CD14-positive monocyte (primary cell): Measurements from ENCODE around the gene CACNB2. TPM values are rescaled to one million over a fixed set of nuclear protein-coding genes. Genes with fewer than 3 reads are reported as not detected.

Experiments used
- DNase-seq, 3 donors: peaks; one replicate each; pipeline ENCODE4 v3.0.0-alpha.2; 2011 to 2022
- H2AFZ ChIP-seq: 2 replicates; pipeline ENCODE4 v1.6.0; 2012; ENCODE audit warnings: mild to moderate bottlenecking, low read depth, low read length, inconsistent platforms; ENCODE audit not compliant: insufficient read depth, poor library complexity, severe bottlenecking
- H3K27ac ChIP-seq, 2 donors: 1 replicate in 1 of 2; 2 replicates in 1 of 2; pipeline ENCODE4 v1.5.1; 2012 to 2013; ENCODE audit warnings: low read length in 2 of 2, control low read depth in 1 of 2, inconsistent platforms in 1 of 2, low read depth in 1 of 2, mild to moderate bottlenecking in 1 of 2
- H3K27me3 ChIP-seq, 2 donors: one replicate each; pipeline versions ENCODE4 v1.6.0 to v1.6.1; 2011 to 2013; ENCODE audit warnings: low read length in 2 of 2; ENCODE audit not compliant: control insufficient read depth in 2 of 2, insufficient read depth in 2 of 2
- H3K36me3 ChIP-seq, 2 donors: replicated peaks in 1 of 2; 1 replicate in 1 of 2; 2 replicates in 1 of 2; pipeline versions ENCODE4 v1.5.1 to v1.6.1; 2012 to 2013; ENCODE audit warnings: low read length in 2 of 2, control low read depth in 1 of 2, inconsistent platforms in 1 of 2, mild to moderate bottlenecking in 1 of 2; ENCODE audit not compliant: insufficient read depth in 2 of 2, control insufficient read depth in 1 of 2
- H3K4me1 ChIP-seq, 2 donors: 1 replicate in 1 of 2; 2 replicates in 1 of 2; pipeline versions ENCODE4 v1.5.1 to v1.6.1; 2012 to 2013; ENCODE audit warnings: low read length in 2 of 2, control low read depth in 1 of 2, inconsistent platforms in 1 of 2, mild to moderate bottlenecking in 1 of 2, moderate library complexity in 1 of 2; ENCODE audit not compliant: insufficient read depth in 2 of 2, control insufficient read depth in 1 of 2
- H3K4me2 ChIP-seq: replicated peaks from 2 replicates; pipeline ENCODE3; 2012; ENCODE audit warnings: low read length, moderate library complexity, mild to moderate bottlenecking; ENCODE audit not compliant: poor library complexity, severe bottlenecking; ENCODE audit errors: extremely low read depth
- H3K4me3 ChIP-seq, 3 experiments: fragments of 200-600 bp in 1 of 3; sonication (generic) in 1 of 3; replicated peaks in 1 of 3; 1 replicate in 2 of 3; 2 replicates in 1 of 3; pipeline ENCODE4 v1.5.1; 2011 to 2013; ENCODE audit warnings: low read length in 3 of 3, mild to moderate bottlenecking in 3 of 3, control low read depth in 2 of 3, low read depth in 2 of 3, inconsistent platforms in 1 of 3, moderate library complexity in 1 of 3
- H3K79me2 ChIP-seq: 2 replicates; pipeline ENCODE4 v1.6.0; 2012; ENCODE audit warnings: mild to moderate bottlenecking, control low read depth, inconsistent platforms, low read length, moderate library complexity; ENCODE audit not compliant: insufficient read depth
- H3K9ac ChIP-seq: 2 replicates; pipeline ENCODE4 v1.6.0; 2017; ENCODE audit warnings: low read length, mild to moderate bottlenecking; ENCODE audit not compliant: insufficient read depth, poor library complexity, severe bottlenecking
- H3K9me3 ChIP-seq, 2 donors: replicated peaks in 1 of 2; 1 replicate in 1 of 2; 2 replicates in 1 of 2; pipeline versions ENCODE4 v1.5.1 to v1.6.1; 2012 to 2013; ENCODE audit warnings: low read length in 2 of 2, control low read depth in 1 of 2; ENCODE audit not compliant: control insufficient read depth in 1 of 2, insufficient read depth in 1 of 2
- H4K20me1 ChIP-seq: 2 replicates; pipeline ENCODE4 v1.6.0; 2012; ENCODE audit warnings: mild to moderate bottlenecking, low read length, control low read depth, moderate library complexity; ENCODE audit not compliant: insufficient read depth
- H3K27ac Mint-ChIP-seq, 7 donors: one replicate each; pipeline ENCODE4 v1.8.0; 2020; ENCODE audit warnings: mild to moderate bottlenecking in 7 of 7, mixed read lengths in 7 of 7, moderate library complexity in 6 of 7, inconsistent platforms in 2 of 7
- H3K27me3 Mint-ChIP-seq, 3 donors: one replicate each; pipeline ENCODE4 v1.8.0; 2021 to 2022; ENCODE audit warnings: low read depth in 3 of 3, mild to moderate bottlenecking in 3 of 3, mixed read lengths in 3 of 3, moderate library complexity in 3 of 3, inconsistent platforms in 1 of 3
- H3K36me3 Mint-ChIP-seq, 2 donors: one replicate each; pipeline ENCODE4 v1.8.0; 2020; ENCODE audit warnings: mixed read lengths in 2 of 2, inconsistent platforms in 1 of 2, mild to moderate bottlenecking in 1 of 2
- H3K4me1 Mint-ChIP-seq: one replicate; pipeline ENCODE4 v1.8.0; 2020; ENCODE audit warnings: mild to moderate bottlenecking, mixed read lengths
- H3K4me3 Mint-ChIP-seq, 2 donors: one replicate each; pipeline ENCODE4 v1.8.0; 2020; ENCODE audit warnings: mild to moderate bottlenecking in 2 of 2, mixed read lengths in 2 of 2, moderate library complexity in 1 of 2
- H3K9me3 Mint-ChIP-seq, 7 donors: one replicate each; pipeline ENCODE4 v1.8.0; 2020 to 2022; ENCODE audit warnings: mixed read lengths in 7 of 7, mild to moderate bottlenecking in 6 of 7, moderate library complexity in 6 of 7, inconsistent platforms in 2 of 7
- CTCF ChIP-seq: fragments of 200-600 bp; IDR thresholded peaks from one replicate; pipeline ENCODE4 v1.8.0; 2022; ENCODE audit warnings: antibody characterized with exemption, mild to moderate bottlenecking
- WGBS: methylation state at CpG from one replicate; pipeline ENCODE4 v1.1.5; 2013; ENCODE audit warnings: missing lambda C conversion rate; ENCODE audit not compliant: insufficient coverage; 5-methylcytosine and 5-hydroxymethylcytosine counted together
- intact Hi-C, 2 donors: fragments of 100-400 bp; cut with micrococcal nuclease; formaldehyde crosslinking; loops; one replicate each; pipeline versions ENCODE4 v1.15.0 to v1.15.1; 2023
- polyA plus RNA-seq, 3 donors: library from polyadenylated mRNA; depleted of rRNA in 1 of 3; unstranded in 2 of 3; stranded (reverse) in 1 of 3; fragments of 300-500 nt in 2 of 3; fragments of >200 nt in 1 of 3; fragmentation: Illumina TruSeq in 2 of 3; gene quantifications; 1 replicate in 2 of 3; 2 replicates in 1 of 3; pipeline ENCODE4 v1.2.3, GENCODE V29; 2012 to 2021

CACNB2 gene
- polyA plus RNA-seq, 3 donors: 0.05 TPM; not detected in 2

GRCh38 chr10:18325889-18326531, 185.8 kb downstream of the CACNB2 start:
- no peak overlapping the region for H3K4me3 Mint-ChIP-seq
- DNase-seq: no peak
- WGBS: no CpG with 5 or more reads among the region's 5 CpGs
- H3K4me1 ChIP-seq: no peaks in the 10 kb centered on the region
- no peaks in the 10 kb centered on the region for H3K9me3 ChIP-seq
- H3K36me3 Mint-ChIP-seq: no peaks in the 10 kb centered on the region
- peaks cover 0 to 3% (median 2%) of the 10 kb centered on the region in 3 donors for H3K27me3 Mint-ChIP-seq
- H3K27me3 ChIP-seq: no peaks in the 10 kb centered on the region
- H3K4me1 Mint-ChIP-seq: no peaks in the 10 kb centered on the region
- H3K9me3 Mint-ChIP-seq: peaks cover 0 to 3% (median 0%) of the 10 kb centered on the region in 7 donors
- intact Hi-C loops: no loop called here
- no peaks in the 10 kb centered on the region for H3K36me3 ChIP-seq
- no peak for TF ChIP-seq CTCF
- no peaks in the 10 kb centered on the region for H4K20me1 ChIP-seq
- no peak overlapping the region for H2AFZ ChIP-seq
- no peak overlapping the region for H3K4me3 ChIP-seq
- no peak overlapping the region for H3K27ac ChIP-seq
- H3K9ac ChIP-seq: no peak overlapping the region
- H3K79me2 ChIP-seq: no peaks in the 10 kb centered on the region
- H3K4me2 ChIP-seq: no peak overlapping the region
- no peak overlapping the region for H3K27ac Mint-ChIP-seq

GRCh38 chr10:18328941-18329340, 188.7 kb downstream of the CACNB2 start:
- H3K27ac Mint-ChIP-seq: no peak overlapping the region

More at GRCh38 chr10:18328941-18329340, 188.7 kb downstream of the CACNB2 start:
- H3K36me3 ChIP-seq: no peaks in the 10 kb centered on the region
- no CpG with 5 or more reads among the region's 2 CpGs for WGBS
- no peak overlapping the region for H3K4me2 ChIP-seq
- peaks cover 0 to 4% (median 0%) of the 10 kb centered on the region in 3 donors for H3K27me3 Mint-ChIP-seq
- no peak for DNase-seq
- no peaks in the 10 kb centered on the region for H3K4me1 ChIP-seq
- no peak overlapping the region for H2AFZ ChIP-seq
- H3K79me2 ChIP-seq: no peaks in the 10 kb centered on the region
- no peak overlapping the region for H3K27ac ChIP-seq
- H3K4me1 Mint-ChIP-seq: peaks cover 8% of the 10 kb centered on the region
- no peaks in the 10 kb centered on the region for H3K27me3 ChIP-seq
- no peak for TF ChIP-seq CTCF
- H3K9me3 ChIP-seq: no peaks in the 10 kb centered on the region
- intact Hi-C loops: no loop called here
- no peak overlapping the region for H3K4me3 ChIP-seq
- H3K4me3 Mint-ChIP-seq: no peak overlapping the region
- no peak overlapping the region for H3K9ac ChIP-seq
- peaks cover 0 to 3% (median 0%) of the 10 kb centered on the region in 7 donors for H3K9me3 Mint-ChIP-seq
- H3K36me3 Mint-ChIP-seq: no peaks in the 10 kb centered on the region
- H4K20me1 ChIP-seq: no peaks in the 10 kb centered on the region
